PC-3 (cell line): ENCODE results near the gene HECTD1.

Experiments used
- CTCF ChIP-seq: fragments of 300-600 bp; sonication (generic); conservative IDR thresholded peaks from 2 replicates; pipeline ENCODE4 v1.5.1; 2017; ENCODE audit warnings: antibody characterized with exemption, low read depth, mild to moderate bottlenecking, low read length
- EZH2 ChIP-seq: fragments of 300-600 bp; sonication (generic); IDR thresholded peaks from one replicate; pipeline ENCODE4 v1.6.1; 2017; ENCODE audit warnings: antibody characterized with exemption, mild to moderate bottlenecking, low read length; ENCODE audit not compliant: unreplicated experiment

- TF ChIP-seq EZH2 (no peak), CTCF (no peak)
Measured at GRCh38 chr14:31201111-31201510, 6.5 kb downstream of the HECTD1 start.
